Non-pigmented ciliary epithelial cell (primary cell): ENCODE results near the gene MMP20.
"Not testable (repeated sequence)": the region's sequence is repeated elsewhere in the genome, so short reads cannot be mapped to it uniquely, and the experiment has no call there.

Experiments
- DNase-seq: peaks from one replicate; pipeline ENCODE4 v3.0.0-alpha.2; 2010; ENCODE audit warnings: low read depth

Gene MMP20, protein sequence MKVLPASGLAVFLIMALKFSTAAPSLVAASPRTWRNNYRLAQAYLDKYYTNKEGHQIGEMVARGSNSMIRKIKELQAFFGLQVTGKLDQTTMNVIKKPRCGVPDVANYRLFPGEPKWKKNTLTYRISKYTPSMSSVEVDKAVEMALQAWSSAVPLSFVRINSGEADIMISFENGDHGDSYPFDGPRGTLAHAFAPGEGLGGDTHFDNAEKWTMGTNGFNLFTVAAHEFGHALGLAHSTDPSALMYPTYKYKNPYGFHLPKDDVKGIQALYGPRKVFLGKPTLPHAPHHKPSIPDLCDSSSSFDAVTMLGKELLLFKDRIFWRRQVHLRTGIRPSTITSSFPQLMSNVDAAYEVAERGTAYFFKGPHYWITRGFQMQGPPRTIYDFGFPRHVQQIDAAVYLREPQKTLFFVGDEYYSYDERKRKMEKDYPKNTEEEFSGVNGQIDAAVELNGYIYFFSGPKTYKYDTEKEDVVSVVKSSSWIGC

DNA sequence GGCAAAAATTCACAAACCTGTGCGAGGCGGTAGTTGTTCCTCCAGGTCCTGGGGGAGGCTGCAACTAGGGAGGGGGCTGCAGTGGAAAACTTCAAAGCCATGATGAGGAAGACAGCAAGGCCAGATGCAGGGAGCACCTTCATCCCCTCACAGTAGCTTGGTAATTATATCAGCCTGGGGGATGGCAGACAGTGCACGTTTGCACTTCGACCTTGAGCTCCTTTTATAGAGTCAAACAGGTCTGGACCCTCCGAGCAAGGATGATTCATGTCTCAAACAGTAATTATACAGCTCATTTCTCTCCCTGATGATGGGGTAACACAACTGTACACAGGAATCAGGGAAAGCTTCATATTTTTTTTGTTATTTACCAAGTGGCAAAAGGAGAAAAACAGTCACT is at the start of gene MMP20:
MMP20 (minus strand) TSS at position 156 of the 400 bp plus-strand sequence; CDS start at position 143, 13 bp downstream.
- DNase-seq, result no peak

DNA sequence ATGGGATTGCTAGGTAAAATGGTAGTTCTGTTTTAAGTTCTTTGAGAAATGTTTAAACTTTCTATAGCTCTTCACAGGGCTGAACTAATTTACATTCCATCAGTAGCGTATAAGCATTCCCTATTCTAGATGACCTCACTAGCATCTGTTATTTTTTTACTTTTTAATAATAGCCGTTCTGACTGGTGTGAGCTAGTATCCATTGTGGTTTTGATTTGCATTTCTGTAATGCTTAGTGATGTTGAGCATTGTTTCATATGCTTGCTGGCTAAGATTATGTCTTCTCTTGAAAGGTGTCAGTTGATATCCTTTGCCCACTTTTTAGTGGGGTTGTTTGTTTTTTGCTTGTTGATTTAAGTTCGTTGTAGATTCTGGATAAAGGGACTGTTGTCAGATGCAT is 44.5 kb upstream of the MMP20 start:
- peak; percentile 17 for DNase-seq

DNA sequence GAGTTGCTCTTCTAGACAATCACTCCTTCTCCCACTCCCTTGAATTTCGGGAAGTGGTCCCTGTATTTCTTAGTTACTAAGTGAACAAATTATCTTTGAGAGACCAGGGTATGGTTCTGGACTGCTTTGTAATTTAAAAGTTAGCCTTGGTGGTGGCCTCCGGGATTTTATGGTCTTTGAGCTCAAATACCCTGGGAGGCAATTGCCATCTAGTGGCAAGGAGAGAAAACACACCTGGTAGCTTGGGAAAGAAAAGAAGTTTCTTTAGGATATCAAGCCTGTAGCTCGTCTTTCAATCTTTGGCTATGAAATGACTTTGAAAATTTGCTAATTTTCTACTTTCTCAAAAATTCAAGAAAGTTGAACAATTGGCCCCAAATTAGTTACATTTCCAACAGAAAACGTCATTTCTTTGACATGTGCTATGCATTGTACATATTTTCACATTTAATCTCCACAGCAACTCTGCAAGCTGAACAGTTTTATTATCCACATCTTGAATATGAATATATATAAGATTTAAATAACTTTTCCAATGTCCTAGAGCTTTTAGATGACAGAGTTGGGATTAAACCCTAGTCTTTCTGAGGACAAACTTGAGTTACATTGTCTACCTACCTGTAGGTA is 41.3 kb upstream of the MMP20 start:
- DNase-seq, result peak; percentile 11

DNA sequence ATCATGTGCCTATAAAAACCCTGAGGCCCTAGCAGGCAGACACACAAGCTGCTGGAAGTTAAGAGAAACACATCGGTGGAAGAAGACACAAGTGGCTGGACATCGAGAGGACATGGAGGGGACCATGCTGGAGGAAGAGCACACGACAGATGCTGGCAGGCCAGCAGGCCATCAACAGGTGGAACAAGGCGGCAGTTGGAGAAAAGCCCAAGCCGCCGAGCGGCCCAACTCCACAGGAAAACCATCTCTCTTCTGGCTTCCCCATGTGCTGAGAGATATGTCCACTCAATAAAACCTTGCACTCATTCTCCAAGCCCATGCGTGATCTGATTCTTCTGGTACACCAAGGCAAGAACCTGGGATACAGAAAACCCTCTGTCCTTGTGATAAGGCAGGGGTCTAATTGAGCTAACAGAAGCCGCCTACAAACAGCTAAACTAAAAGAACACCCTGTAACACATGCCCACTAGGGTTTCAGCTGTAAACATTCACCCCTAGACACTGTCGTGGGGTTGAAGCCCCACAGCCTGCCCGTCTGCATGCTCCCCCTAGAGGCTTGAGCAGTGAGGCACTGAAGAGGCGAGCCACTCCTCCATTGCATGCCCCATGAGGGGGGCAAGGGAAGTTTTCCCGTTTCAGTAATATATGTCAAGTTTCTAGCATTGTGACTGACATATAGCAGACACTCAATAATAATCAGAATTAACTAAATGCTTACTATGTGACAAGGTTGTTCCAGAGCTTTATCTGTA is 39.0 kb upstream of the MMP20 start:
- DNase-seq, result no peak

DNA sequence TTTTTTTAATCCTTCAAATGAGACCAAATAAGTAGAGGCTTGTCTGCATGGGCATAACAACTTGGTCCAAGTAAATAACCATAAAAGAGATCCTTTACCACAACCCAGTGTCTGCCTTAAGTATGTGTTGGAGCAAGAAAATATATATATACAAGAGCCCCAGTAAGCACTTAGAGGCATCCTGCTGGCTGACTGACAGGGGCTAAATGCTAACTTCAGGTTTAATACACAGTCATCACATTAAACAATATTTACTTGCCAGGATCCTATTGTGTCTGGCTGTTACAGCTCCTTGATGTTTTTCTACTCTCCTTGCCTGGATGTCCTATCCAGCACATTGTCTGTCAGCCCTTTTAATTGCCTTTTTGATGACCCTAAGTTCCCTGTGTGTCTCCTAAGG is 37.5 kb upstream of the MMP20 start:
- DNase-seq, result no peak

DNA sequence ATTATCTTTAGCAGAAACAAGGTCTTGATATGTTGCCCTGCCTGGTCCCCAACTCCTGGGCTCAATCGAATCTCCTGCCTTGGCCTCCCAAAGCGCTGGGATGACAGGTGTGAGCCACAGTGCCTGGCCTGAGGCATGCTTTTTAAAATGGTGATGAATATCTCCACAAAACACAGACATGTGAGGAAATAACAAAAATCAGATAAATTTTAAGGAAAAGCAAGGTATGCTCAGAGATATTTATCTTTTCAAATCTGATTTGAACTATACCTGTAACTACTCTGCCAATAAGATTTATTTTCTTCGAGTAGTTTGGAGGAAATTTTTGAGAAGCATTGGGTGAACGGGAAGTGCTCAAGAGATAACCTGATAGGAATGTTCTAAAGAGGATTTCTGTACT is 35.9 kb upstream of the MMP20 start:
- DNase-seq, result no peak

DNA sequence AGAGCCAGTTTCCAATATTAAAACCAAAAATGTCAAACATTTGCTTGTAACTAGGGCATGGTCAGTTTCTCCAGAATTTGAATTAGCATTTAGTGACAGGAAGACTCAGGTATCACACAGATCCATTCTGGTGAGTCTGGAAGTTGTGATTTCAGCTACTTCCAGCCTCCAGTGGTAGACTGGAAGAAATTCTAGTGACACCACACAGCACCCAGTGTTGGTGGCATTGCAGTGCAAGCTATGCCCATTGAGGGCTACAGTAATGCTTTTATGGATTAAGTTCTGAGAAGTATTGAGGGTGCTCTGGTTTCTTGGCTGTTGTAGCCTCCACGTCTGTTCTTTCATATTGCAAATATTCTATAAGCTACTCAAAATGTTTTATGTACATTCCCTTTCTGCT is 31.4 kb upstream of the MMP20 start:
- DNase-seq, result no peak

DNA sequence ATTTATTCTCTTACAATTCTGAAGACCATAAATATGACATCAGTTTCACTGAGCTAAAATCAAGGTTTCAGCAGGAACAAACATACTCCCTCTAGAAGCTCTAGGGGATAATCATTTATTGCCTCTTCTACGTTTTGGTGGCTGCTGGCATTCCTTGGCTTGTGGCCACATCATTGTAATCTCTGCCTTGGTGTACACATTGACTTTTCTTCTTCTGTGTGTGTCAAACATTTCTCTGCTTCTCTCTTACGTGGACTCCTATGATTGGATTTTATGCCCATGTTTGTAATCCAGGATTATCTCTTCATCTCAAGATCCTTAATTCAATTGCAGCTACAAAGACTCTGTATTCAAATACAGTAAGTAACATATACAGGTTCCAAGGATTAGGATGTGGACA is 30.4 kb upstream of the MMP20 start:
- no peak for DNase-seq

DNA sequence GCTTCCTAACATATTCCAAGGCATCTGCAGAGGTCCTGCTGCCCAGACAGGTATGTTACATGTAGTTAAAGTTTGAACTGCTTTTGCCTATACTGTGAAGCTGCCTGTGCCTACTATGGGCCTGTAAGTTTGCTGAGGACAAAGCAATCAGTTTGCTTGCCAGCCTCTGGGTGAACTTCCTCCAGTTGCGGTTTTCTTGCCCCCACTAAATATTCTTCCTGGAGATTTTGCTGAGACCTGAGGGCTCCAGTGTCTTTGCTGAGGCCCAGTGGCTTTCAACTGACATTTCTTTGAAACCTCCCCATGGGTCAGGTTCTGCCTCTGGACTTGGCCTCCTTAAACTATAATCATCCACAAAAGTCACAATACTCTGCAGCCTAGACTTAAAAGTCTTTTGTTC is 29.6 kb upstream of the MMP20 start:
- no peak for DNase-seq

DNA sequence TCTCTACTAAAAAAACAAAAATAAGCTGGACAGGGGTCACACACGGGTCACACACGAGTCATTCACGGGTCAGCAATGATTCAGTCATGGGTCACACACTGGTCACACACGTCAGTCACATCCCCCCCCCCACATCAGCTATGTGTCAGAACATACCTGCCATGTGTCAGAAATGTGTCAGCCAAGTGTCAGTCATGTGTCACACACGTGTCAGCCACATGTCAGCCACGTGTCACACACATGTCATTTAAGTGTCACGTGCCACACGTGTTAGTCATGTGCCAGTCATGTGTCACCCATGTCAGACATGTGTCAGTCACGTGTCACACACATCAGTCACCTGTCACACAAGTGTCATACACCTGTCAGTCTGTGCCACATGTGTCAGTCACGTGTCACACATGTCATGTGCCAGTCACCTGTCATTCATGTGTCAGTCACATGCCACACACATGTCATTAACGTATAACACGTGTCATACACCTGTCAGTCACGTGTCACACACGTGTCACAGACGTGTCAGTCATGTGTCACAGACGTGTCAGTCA is 28.7 kb upstream of the MMP20 start:
- no peak for DNase-seq

DNA sequence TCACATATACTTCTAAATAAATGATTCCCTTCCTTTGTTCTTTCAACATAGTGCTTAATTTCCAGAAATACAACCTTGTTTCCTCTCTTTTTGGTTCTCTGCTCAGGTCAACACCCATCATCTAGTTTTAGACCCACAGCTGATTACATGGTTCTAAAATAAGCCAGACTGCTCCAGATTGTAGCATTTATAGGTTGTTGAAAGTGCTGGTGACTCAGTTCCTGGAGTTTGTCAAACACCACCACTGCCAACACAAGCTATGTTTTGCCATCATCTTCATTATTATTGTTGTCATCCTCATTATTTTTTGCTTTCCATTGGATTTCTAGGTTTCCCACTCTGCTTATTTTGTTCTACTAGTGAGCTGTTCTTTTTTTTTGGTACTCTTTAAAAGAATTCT is 22.3 kb upstream of the MMP20 start:
- DNase-seq, result no peak

DNA sequence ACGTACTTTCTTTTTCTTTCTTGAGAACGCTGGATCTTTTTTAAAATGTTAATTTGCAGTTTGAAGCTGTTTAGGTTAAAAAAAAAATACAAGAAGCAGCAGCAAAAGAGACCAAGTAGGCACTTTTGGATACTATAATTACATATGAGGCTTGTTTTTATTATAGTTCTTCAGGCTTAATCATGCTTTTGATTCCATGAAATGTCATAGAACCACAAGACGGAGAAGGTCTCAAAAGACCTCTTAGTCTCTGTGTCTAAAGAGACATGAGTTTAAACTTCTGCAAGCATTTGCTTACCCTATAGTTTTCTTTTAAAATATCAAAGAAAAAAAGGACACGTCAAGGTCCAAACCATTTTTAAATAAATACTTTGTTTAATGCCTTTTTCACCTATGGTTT is 18.8 kb upstream of the MMP20 start:
- DNase-seq, result no peak

DNA sequence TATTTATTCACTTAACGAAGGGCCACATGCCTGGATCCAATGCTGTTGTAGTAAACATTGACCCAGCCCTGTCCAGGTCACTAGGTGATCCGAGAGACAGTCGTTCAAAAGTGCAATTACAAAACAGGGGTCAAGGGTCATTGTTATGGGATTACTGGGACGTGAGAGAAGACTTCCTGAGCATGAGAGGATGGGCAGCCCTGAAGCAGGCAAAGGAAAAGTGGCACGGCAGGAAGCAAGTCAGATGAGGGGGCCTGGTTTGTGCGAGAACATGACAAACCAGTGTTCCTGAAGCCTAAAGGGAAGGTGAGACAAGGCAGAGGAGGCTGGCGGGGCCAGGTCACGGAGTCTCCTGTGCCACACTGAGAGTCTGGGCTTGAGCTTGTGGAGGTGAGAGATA is 15.8 kb upstream of the MMP20 start:
- DNase-seq, result no peak

DNA sequence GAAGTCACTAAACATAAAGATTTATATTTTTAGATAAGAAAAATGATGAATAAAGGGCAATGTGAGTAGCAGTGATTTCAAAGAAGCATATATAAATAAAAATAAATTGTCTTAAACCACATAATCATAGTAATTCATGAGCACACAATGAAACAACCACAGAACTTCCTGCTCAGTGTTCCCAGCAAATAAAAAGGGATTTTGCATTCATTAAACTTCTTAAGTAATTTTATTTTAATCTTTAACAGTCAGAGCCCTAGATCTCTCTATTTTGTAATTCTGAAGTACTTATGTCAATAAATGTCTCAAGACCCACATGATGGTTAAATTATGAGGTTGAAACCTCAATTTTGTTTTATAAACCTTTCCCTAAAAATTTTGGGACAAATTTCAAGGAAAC is 14.5 kb upstream of the MMP20 start:
- DNase-seq, result no peak

DNA sequence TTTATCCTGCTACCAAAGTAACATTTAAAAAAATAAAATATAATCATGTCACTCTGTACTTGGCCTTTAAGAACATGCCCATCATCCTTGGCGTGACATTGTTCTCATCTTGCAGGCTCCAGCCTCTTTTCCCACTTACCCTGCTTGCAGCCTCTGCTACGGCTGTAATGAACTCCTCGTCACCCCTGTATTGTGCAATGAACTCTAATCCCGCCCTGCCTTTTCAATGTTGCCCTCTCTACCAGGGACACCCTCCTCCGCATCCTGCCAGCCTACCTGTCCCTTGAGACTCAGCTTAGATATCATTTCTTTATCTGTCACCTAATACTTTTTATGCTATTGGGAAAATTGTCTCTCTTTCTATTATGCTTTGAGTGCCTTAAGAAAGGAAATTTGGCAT is 12.6 kb upstream of the MMP20 start:
- no peak for DNase-seq

DNA sequence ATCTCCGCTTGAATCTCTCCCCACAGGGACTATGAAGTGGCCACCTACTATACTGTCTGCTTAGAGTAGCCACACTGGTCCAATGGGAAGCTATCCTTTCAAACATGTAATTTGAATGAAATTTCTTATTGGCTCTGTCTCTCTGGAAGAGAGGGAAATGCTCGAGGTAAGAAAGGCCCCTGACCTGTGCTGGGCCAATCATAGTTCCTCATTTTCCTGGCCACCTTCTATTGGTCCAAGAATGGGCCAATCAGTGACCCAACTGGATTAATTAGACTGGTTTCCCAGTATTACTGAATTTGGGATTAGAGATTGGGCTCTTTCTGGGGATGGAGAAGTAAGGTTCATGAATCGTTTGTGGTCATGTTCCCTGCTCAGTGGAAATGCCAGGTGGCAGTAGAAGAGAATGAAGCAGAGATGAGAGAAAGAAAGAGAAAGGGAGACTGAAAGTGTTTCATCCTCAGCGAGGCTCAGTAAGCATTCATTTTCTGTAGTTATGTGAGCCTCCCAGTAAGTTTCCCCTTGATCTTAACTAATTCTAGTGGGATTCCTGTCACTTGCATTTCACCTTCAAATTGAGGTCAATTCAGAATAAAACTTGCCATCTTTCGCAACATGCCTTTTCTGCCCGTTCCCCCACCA is 8.4 kb upstream of the MMP20 start:
- DNase-seq, result no peak

DNA sequence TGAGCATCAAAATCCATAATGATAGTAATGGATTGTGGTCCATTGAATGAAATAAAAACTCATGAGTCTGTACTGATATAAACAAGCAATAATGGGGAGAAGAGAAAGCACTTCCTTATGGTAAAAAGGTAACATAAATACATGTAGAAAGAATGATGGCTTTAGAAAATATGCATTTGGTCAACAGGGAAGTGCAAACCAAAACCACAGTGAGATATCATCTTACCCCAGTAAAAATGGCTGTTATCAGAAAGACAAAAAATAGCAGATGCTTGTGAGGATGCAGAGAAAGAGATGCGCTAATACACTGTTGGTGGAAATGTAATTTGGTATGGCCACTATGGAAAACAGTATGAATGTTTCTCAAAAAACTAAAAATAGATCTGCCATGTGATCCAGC is 6.9 kb upstream of the MMP20 start:
- no peak for DNase-seq

DNA sequence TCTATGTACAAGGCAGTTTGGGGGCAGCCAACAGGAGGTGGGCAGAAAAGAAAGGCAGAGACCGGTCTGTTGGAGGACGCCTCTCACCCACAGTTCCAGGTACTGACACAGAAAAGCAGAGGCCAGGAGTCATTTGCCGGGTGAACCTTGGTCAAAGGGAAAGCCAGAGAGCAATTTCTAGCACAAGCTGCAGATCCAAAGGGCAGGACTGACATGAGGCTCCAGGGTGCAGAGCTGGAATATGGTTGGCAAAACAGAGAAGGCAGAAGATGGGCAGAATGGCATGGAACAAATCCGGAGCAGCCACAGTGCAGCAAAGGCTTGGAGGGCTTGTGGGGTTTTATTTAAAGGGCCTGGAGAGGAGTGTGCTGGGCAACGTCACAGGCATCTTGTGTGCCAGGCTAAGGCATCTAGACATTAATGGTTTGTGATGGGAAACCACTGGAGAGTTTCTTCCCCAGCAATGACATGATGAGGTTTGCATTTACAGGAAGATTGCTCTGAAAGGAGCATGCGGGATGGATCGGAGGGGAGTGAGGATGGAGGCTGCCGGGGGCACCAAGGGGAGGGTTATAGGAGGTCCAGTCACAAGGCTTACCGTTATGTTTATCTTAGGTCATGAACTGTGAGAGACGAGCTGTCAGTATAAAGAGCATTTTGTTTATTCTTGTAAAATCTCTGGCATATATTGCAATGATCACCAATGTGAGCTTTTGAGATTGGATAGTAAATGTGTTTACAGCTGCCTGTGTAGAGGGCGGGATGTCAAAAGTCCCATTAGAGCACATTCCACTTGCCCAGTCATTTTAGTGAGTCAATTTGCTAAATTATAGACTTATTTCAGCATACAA is 5.7 kb upstream of the MMP20 start:
- DNase-seq, result no peak

DNA sequence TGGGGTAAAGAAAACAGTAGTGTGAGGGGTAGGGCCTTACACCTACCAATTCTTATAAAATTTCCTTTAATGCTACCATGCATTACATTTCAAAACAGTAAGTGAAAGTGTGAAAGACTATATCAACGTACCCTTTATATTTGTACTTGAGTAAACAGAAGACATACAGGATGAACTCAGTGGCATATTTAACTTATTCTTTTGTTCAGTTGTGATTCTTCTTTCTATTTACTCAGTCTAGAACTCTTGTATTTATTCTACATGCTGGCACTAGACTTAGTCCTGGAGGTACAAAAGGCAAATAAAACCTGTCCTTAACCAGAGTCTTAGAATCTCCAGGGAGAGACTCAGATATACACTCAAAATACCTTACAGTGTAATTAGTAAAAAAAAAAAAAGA is 4.8 kb upstream of the MMP20 start:
- not testable (repeated sequence) for DNase-seq

DNA sequence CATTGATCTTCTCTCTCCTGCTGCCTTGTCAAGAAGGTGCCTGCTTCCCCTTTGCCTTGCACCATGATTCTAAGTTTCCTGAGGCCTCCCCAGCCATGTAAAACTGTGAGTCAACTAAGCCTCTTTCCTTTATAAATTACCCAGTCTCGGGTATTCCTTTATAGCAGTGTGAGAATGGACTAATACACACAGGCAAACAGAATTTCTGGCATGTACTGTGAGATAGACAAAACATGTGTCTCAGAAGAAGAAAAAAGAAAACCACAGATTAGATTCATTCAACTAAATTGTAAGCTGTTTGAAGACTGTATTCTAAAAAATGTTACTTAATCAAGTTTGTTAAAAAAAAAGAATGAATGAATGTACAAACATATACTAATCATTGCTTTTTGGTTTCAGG is 1.5 kb upstream of the MMP20 start:
- DNase-seq, result no peak

DNA sequence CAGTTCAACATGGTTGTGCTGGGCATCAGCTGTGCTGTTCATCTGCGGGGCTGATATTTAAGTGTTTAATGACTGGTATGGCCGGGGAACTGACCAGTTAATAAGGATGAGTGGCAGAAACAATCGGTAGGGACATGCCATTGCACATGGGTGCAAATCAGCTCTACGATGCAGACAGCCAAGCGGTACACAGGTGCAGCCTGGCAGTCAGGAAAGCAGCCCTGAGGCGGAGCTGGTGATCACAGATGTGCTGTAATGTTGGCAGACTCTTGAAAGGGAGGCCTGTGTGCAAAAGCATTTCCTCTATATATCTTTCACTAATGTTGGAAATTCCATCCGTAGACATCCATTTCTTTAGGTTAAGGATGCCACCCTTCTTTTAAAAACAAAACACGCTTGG is 1.1 kb downstream of the MMP20 start:
- no peak for DNase-seq
